ENCODE data around the gene CDH8.

CDH8 gene

GRCh38 chr16:61891460-61891859 lies 144.8 kb downstream of the CDH8 start:
- TF ChIP-seq RAD21 (IDR thresholded peaks at IDR 0.05; ENCODE audit: low read depth) (no peak), CEBPB (IDR thresholded peaks at IDR 0.05) (no peak), REST (IDR thresholded peaks at IDR 0.05; ENCODE audit: low read depth) (no peak), ZBTB7A (IDR thresholded peaks at IDR 0.05; ENCODE audit: low read depth) (no peak), USF1 (IDR thresholded peaks at IDR 0.05) (no peak), EP300 (IDR thresholded peaks at IDR 0.05; ENCODE audit: borderline replicate concordance) (no peak), MAX (IDR thresholded peaks at IDR 0.05) (no peak), TAF1 (IDR thresholded peaks at IDR 0.05; ENCODE audit: low read depth) (no peak), NFIC (IDR thresholded peaks at IDR 0.05) (no peak), TCF12 (IDR thresholded peaks at IDR 0.05; ENCODE audit: low read depth) (no peak), FOXM1 (IDR thresholded peaks at IDR 0.05; ENCODE audit: borderline replicate concordance, low read depth) (no peak), YY1 (IDR thresholded peaks at IDR 0.05; ENCODE audit: low read depth) (no peak)

- TF ChIP-seq ZBTB7A (IDR thresholded peaks at IDR 0.05; ENCODE audit: low read depth) (no peak), EGR1 (IDR thresholded peaks at IDR 0.05) (no peak), REST (IDR thresholded peaks at IDR 0.05; ENCODE audit: low read depth) (no peak)
Measured at GRCh38 chr16:61890386-61890785, 145.9 kb downstream of the CDH8 start.

- TF ChIP-seq TCF12 (IDR thresholded peaks at IDR 0.05; ENCODE audit: low read depth) = no peak
- no peak for TF ChIP-seq NFIC (IDR thresholded peaks at IDR 0.05)
- no peak for TF ChIP-seq TEAD4 (IDR thresholded peaks at IDR 0.05)
- no peak for TF ChIP-seq CREB1 (IDR thresholded peaks at IDR 0.05; ENCODE audit: low read depth)
- no peak for TF ChIP-seq MAX (IDR thresholded peaks at IDR 0.05)
- no peak for TF ChIP-seq ZBTB7A (IDR thresholded peaks at IDR 0.05; ENCODE audit: low read depth)
- no peak for TF ChIP-seq FOXM1 (IDR thresholded peaks at IDR 0.05; ENCODE audit: borderline replicate concordance, low read depth)
- no peak for TF ChIP-seq EP300 (IDR thresholded peaks at IDR 0.05; ENCODE audit: borderline replicate concordance)
- TF ChIP-seq USF1 (IDR thresholded peaks at IDR 0.05) = no peak
- no peak for TF ChIP-seq EGR1 (IDR thresholded peaks at IDR 0.05)
- TF ChIP-seq TAF1 (IDR thresholded peaks at IDR 0.05; ENCODE audit: low read depth) = no peak
Measured at GRCh38 chr16:61887903-61888302, 148.3 kb downstream of the CDH8 start.

- no peak for TF ChIP-seq MAX (IDR thresholded peaks at IDR 0.05)
- no peak for TF ChIP-seq TEAD4 (IDR thresholded peaks at IDR 0.05)
- no peak for TF ChIP-seq FOXM1 (IDR thresholded peaks at IDR 0.05; ENCODE audit: borderline replicate concordance, low read depth)
- TF ChIP-seq REST (IDR thresholded peaks at IDR 0.05; ENCODE audit: low read depth) = no peak
- TF ChIP-seq EP300 (IDR thresholded peaks at IDR 0.05; ENCODE audit: borderline replicate concordance) = no peak
- no peak for TF ChIP-seq ZBTB7A (IDR thresholded peaks at IDR 0.05; ENCODE audit: low read depth)
- TF ChIP-seq CREB1 (IDR thresholded peaks at IDR 0.05; ENCODE audit: low read depth) = no peak
- no peak for TF ChIP-seq CEBPB (IDR thresholded peaks at IDR 0.05)
- no peak for TF ChIP-seq EGR1 (IDR thresholded peaks at IDR 0.05)
- no peak for TF ChIP-seq RAD21 (IDR thresholded peaks at IDR 0.05; ENCODE audit: low read depth)
- no peak for TF ChIP-seq TCF12 (IDR thresholded peaks at IDR 0.05; ENCODE audit: low read depth)
- no peak for TF ChIP-seq NFIC (IDR thresholded peaks at IDR 0.05)
- TF ChIP-seq YY1 (IDR thresholded peaks at IDR 0.05; ENCODE audit: low read depth) = no peak
Measured at GRCh38 chr16:61885343-61885742, 150.9 kb downstream of the CDH8 start.

GRCh38 chr16:61879306-61879705 lies 156.9 kb downstream of the CDH8 start:
- TF ChIP-seq REST (IDR thresholded peaks at IDR 0.05; ENCODE audit: low read depth) = no peak
- no peak for TF ChIP-seq RAD21 (IDR thresholded peaks at IDR 0.05; ENCODE audit: low read depth)
- TF ChIP-seq CEBPB (IDR thresholded peaks at IDR 0.05) = no peak
- TF ChIP-seq FOXM1 (IDR thresholded peaks at IDR 0.05; ENCODE audit: borderline replicate concordance, low read depth) = no peak
- no peak for TF ChIP-seq CREB1 (IDR thresholded peaks at IDR 0.05; ENCODE audit: low read depth)
- no peak for TF ChIP-seq ZBTB7A (IDR thresholded peaks at IDR 0.05; ENCODE audit: low read depth)
- TF ChIP-seq TCF12 (IDR thresholded peaks at IDR 0.05; ENCODE audit: low read depth) = no peak
- TF ChIP-seq NFIC (IDR thresholded peaks at IDR 0.05) = no peak
- TF ChIP-seq TAF1 (IDR thresholded peaks at IDR 0.05; ENCODE audit: low read depth) = no peak
- no peak for TF ChIP-seq YY1 (IDR thresholded peaks at IDR 0.05; ENCODE audit: low read depth)

Data from Ishikawa (cell line).